Smooth muscle cell (in vitro differentiated cells): ENCODE results near the gene LCP1. TPM values are rescaled to one million over a fixed set of nuclear protein-coding genes. Genes with fewer than 3 reads are reported as not detected.
A peak's percentile ranks its signal among the peaks of the same experiment; 100 is the strongest.

Experiments used
- DNase-seq: peaks from one replicate; lab custom pipeline; 2025; ENCODE audit not compliant: unreplicated experiment; lab: John Stamatoyannopoulos, UW
- H2AFZ ChIP-seq: fragments of 200-600 bp; sonication (generic); 2 replicates; pipeline ENCODE4 v1.6.0; 2016; ENCODE audit warnings: antibody characterized with exemption, low read depth, mild to moderate bottlenecking
- H3F3A ChIP-seq: fragments of 200-600 bp; sonication (generic); 2 replicates; pipeline ENCODE4 v1.6.0; 2017; ENCODE audit warnings: antibody characterized with exemption, low read depth
- H3K27ac ChIP-seq: fragments of 200-600 bp; sonication (generic); 2 replicates; pipeline ENCODE4 v1.5.1; 2016; ENCODE audit warnings: low read depth, mild to moderate bottlenecking
- H3K27me3 ChIP-seq: fragments of 200-600 bp; sonication (generic); 2 replicates; pipeline ENCODE4 v1.6.1; 2016; ENCODE audit warnings: low read depth, mild to moderate bottlenecking
- H3K36me3 ChIP-seq: fragments of 200-600 bp; sonication (generic); 2 replicates; pipeline ENCODE4 v1.5.1; 2016; ENCODE audit warnings: low read depth
- H3K4me1 ChIP-seq: fragments of 200-600 bp; sonication (generic); 2 replicates; pipeline ENCODE4 v1.5.1; 2016; ENCODE audit warnings: low read depth
- H3K4me2 ChIP-seq: fragments of 200-600 bp; sonication (generic); 2 replicates; pipeline ENCODE4 v1.6.0; 2016; ENCODE audit warnings: mild to moderate bottlenecking
- H3K4me3 ChIP-seq: fragments of 200-600 bp; sonication (generic); 2 replicates; pipeline ENCODE4 v1.5.1; 2016; ENCODE audit warnings: mild to moderate bottlenecking
- H3K79me2 ChIP-seq: fragments of 200-600 bp; sonication (generic); 2 replicates; pipeline ENCODE4 v1.6.0; 2016; ENCODE audit warnings: low read depth, mild to moderate bottlenecking
- H3K9ac ChIP-seq: fragments of 200-600 bp; sonication (generic); 2 replicates; pipeline ENCODE4 v1.6.0; 2016; ENCODE audit warnings: low read depth
- H3K9me3 ChIP-seq: fragments of 200-600 bp; sonication (generic); replicated peaks from 2 replicates; pipeline ENCODE4 v1.5.1; 2016; ENCODE audit warnings: low read depth
- H4K20me1 ChIP-seq: fragments of 200-600 bp; sonication (generic); 2 replicates; pipeline ENCODE4 v1.6.0; 2016; ENCODE audit warnings: low read depth
- WGBS: methylation state at CpG from one replicate; pipeline ENCODE4 v1.1.7; 2016; ENCODE audit warnings: low lambda C conversion rate; 5-methylcytosine and 5-hydroxymethylcytosine counted together
- polyA plus RNA-seq: library from polyadenylated mRNA; unstranded; fragments of >200 nt; fragmentation: Nextera tagmentation; extraction: Ambion mirVana; gene quantifications from 2 replicates; pipeline ENCODE4 v1.2.1, GENCODE V29; 2016
- total RNA-seq: library from RNA; depleted of rRNA; stranded (reverse); fragments of >200 nt; gene quantifications from 2 replicates; pipeline ENCODE4 v1.2.3, GENCODE V29; 2014
- TF ChIP-seq, protein P1 (sequence below): fragments of 200-600 bp; sonication (generic); IDR thresholded peaks from 2 replicates; pipeline ENCODE4 v1.5.1; 2017; ENCODE audit warnings: borderline replicate concordance, mild to moderate bottlenecking, antibody characterized with exemption; ENCODE audit not compliant: insufficient read depth, poor library complexity, severe bottlenecking

LCP1 gene
- total and polyA plus RNA-seq, 2 experiments from 2014 or later: 7.6 to 38.7 TPM

DNA sequence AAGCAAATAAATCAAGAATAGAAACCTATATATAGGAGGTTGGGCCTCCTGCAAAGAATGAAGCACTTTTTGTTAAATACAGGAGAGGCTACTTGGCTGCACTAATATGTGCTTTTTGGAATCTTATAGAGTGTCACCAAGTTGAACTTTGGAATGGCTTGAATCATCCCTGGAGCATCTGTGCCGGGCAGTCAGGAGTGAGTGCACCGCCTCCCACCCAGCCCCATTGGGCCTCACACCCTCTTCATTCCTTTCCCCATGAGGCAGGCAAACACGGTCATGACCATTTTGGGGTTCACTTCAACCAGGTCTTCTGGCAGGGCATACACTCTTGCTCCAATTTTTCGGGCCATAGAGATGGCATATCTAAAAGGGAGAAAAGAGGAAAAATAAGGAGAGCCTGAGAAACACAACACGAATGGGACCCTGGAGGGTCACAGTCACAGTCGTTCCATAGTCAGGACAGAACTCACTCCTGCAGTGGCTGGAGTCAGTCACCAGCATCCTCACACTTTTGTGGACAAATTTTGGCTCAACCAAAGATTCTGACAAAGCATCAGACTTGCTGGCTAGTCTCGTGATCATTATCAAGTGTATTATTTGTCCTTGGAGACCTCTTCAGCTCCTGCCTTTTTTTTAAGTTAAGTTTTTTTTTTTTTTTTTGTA lies 54.5 kb downstream of the LCP1 start:
- H3F3A ChIP-seq: no peaks in the 10 kb centered on the region
- H4K20me1 ChIP-seq: no peaks in the 10 kb centered on the region
- H3K9ac ChIP-seq: no peak overlapping the region
- no peak overlapping the region for H3K4me3 ChIP-seq
- no peaks in the 10 kb centered on the region for H3K9me3 ChIP-seq
- H3K79me2 ChIP-seq: no peaks in the 10 kb centered on the region
- TF ChIP-seq, protein P1, sequence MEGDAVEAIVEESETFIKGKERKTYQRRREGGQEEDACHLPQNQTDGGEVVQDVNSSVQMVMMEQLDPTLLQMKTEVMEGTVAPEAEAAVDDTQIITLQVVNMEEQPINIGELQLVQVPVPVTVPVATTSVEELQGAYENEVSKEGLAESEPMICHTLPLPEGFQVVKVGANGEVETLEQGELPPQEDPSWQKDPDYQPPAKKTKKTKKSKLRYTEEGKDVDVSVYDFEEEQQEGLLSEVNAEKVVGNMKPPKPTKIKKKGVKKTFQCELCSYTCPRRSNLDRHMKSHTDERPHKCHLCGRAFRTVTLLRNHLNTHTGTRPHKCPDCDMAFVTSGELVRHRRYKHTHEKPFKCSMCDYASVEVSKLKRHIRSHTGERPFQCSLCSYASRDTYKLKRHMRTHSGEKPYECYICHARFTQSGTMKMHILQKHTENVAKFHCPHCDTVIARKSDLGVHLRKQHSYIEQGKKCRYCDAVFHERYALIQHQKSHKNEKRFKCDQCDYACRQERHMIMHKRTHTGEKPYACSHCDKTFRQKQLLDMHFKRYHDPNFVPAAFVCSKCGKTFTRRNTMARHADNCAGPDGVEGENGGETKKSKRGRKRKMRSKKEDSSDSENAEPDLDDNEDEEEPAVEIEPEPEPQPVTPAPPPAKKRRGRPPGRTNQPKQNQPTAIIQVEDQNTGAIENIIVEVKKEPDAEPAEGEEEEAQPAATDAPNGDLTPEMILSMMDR: no peak
- H3K36me3 ChIP-seq: no peaks in the 10 kb centered on the region
- no peak overlapping the region for H2AFZ ChIP-seq
- peaks cover 4% of the 10 kb centered on the region for H3K27me3 ChIP-seq
- no peaks in the 10 kb centered on the region for H3K4me1 ChIP-seq
- no peak overlapping the region for H3K4me2 ChIP-seq
- no peak overlapping the region for H3K27ac ChIP-seq
- 82% methylated on average over 7 of the region's 7 CpGs for WGBS
- DNase-seq: no peak

DNA sequence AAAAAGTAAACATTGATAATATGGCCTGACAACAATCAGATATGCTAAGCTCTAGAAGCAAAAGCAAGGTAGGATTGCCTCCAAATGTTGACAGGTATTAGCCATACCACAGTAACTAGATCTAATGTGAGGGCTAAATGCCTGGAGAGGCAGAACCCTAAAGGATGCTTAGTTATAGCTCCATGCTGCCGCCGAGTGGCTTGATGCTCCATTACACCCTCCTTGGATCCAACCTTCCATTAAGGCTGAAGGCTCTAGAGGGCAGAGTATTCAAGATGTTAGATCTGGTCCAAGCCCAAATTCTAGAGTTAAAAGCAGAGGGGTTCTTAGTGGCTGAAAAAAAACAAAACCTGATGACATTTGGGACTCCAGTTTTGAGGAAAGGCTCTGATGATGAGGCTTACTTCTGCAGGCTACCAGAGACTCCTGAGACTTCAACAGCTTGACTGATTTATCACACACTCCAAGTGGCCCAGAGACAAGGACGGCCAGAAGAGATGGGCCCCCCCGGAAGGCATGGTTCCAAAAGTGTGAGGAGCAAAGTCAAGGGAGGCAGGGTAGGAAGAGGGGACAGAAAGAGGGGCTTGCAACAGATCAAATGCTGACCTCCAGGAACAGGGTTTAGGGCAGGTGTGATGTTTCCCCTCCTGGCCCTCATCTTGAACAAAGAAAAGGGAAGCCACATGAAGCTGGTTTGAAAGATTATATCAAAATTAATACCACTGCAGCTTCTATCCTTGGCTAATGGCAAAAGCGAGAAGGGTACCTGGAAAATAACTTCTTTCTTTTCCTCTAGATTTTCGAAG lies 55.2 kb downstream of the LCP1 start:
- Histone ChIP-seq H3K79me2 (no peaks in the 10 kb centered on the region), H3K27me3 (peaks cover 4% of the 10 kb centered on the region), H3K36me3 (no peaks in the 10 kb centered on the region), H4K20me1 (no peaks in the 10 kb centered on the region), H3K4me1 (no peaks in the 10 kb centered on the region), H3F3A (no peaks in the 10 kb centered on the region), H3K9me3 (no peaks in the 10 kb centered on the region), H3K4me3 (no peak overlapping the region), H3K9ac (no peak overlapping the region), H3K27ac (no peak overlapping the region), H2AFZ (no peak overlapping the region), H3K4me2 (no peak overlapping the region)
- 57% methylated on average over 6 of the region's 6 CpGs for WGBS
- TF ChIP-seq, protein P1: peak; percentile 70
- peak; percentile 9 for DNase-seq

DNA sequence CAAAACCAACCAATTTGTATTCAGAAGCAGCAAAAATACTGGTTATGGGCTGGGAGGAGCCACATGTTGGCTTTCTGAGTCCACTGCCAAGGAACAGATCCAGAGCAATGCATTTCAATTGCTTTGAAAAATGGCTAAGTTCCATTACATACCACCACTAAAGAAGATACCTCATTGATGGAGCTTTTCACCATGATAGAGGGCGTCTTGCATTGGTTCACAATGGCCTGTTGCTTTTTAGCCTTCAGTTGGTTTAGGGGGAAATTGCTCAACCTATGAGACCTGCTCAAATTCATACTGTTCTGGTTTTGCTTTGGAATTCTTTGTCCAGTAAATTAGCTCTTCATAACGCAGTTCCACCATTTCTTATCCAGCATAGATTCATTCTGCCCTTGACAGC lies 55.9 kb downstream of the LCP1 start:
- H3K27ac ChIP-seq: no peak overlapping the region
- H3K4me1 ChIP-seq: no peaks in the 10 kb centered on the region
- H3K9me3 ChIP-seq: no peaks in the 10 kb centered on the region
- TF ChIP-seq, protein P1: no peak
- no peak overlapping the region for H3K9ac ChIP-seq
- H3K4me3 ChIP-seq: no peak overlapping the region
- DNase-seq: no peak
- H2AFZ ChIP-seq: no peak overlapping the region
- no peaks in the 10 kb centered on the region for H3K36me3 ChIP-seq
- H3K4me2 ChIP-seq: no peak overlapping the region
- WGBS: 44% methylated on average over 2 of the region's 2 CpGs
- H3K79me2 ChIP-seq: no peaks in the 10 kb centered on the region
- no peaks in the 10 kb centered on the region for H3F3A ChIP-seq
- H4K20me1 ChIP-seq: no peaks in the 10 kb centered on the region
- H3K27me3 ChIP-seq: peaks cover 4% of the 10 kb centered on the region
